GM23338 (cell line): ENCODE data around the gene KNOP1. TPM values are rescaled to one million over a fixed set of nuclear protein-coding genes. Genes with fewer than 3 reads are reported as not detected.

Source experiments
- ATAC-seq: fragments of 200-7000 bp; cut with Tn5 transposase; 3 replicates; pipeline ENCODE4 v1.9.1; 2020
- DNase-seq: peaks from one replicate; pipeline ENCODE4 v3.0.0-alpha.2; 2015; ENCODE audit warnings: low spot score
- H2AFZ ChIP-seq: fragments of 200-600 bp; sonication (generic); 2 replicates; pipeline ENCODE4 v1.8.0; 2016; ENCODE audit warnings: antibody characterized with exemption, mild to moderate bottlenecking, moderate library complexity
- H3F3A ChIP-seq: fragments of 200-600 bp; sonication (generic); replicated peaks from 2 replicates; pipeline ENCODE4 v1.8.0; 2017; ENCODE audit warnings: antibody characterized with exemption, mixed run types, low read depth
- H3K27ac ChIP-seq: fragments of 200-600 bp; sonication (generic); 2 replicates; pipeline ENCODE4 v1.6.1; 2016; ENCODE audit warnings: low read depth
- H3K27me3 ChIP-seq: fragments of 200-600 bp; sonication (generic); 2 replicates; pipeline ENCODE4 v1.8.0; 2016; ENCODE audit warnings: mild to moderate bottlenecking, mixed run types, moderate library complexity; ENCODE audit not compliant: insufficient read depth
- H3K36me3 ChIP-seq: fragments of 200-600 bp; sonication (generic); 2 replicates; pipeline ENCODE4 v1.8.0; 2016; ENCODE audit warnings: mild to moderate bottlenecking; ENCODE audit not compliant: insufficient read depth
- H3K4me1 ChIP-seq: fragments of 200-600 bp; sonication (generic); 2 replicates; pipeline ENCODE4 v1.8.0; 2016; ENCODE audit warnings: mild to moderate bottlenecking, moderate library complexity; ENCODE audit not compliant: insufficient read depth
- H3K4me2 ChIP-seq: fragments of 200-600 bp; sonication (generic); 2 replicates; pipeline ENCODE4 v1.7.1; 2017; ENCODE audit warnings: mixed run types
- H3K4me3 ChIP-seq: fragments of 200-600 bp; sonication (generic); 2 replicates; pipeline ENCODE4 v1.6.1; 2016; ENCODE audit warnings: mixed run types
- H3K79me2 ChIP-seq: fragments of 200-600 bp; sonication (generic); replicated peaks from 2 replicates; pipeline ENCODE4 v1.8.0; 2017; ENCODE audit warnings: mild to moderate bottlenecking; ENCODE audit not compliant: insufficient read depth
- H3K9me2 ChIP-seq: fragments of 200-600 bp; sonication (generic); 2 replicates; pipeline ENCODE4 v1.8.0; 2017; ENCODE audit not compliant: insufficient read depth
- H4K20me1 ChIP-seq: fragments of 200-600 bp; sonication (generic); replicated peaks from 2 replicates; pipeline ENCODE4 v1.8.0; 2017; ENCODE audit warnings: mild to moderate bottlenecking; ENCODE audit not compliant: insufficient read depth
- H3K27ac Mint-ChIP-seq: 2 replicates; pipeline ENCODE4 v1.8.0; 2020; ENCODE audit warnings: inconsistent platforms, mild to moderate bottlenecking, moderate library complexity, mixed read lengths
- H3K27me3 Mint-ChIP-seq: 3 replicates; pipeline ENCODE4 v1.8.0; 2022; ENCODE audit warnings: low read depth, mild to moderate bottlenecking, moderate library complexity, mixed read lengths, inconsistent platforms; ENCODE audit not compliant: insufficient read depth, poor library complexity
- H3K36me3 Mint-ChIP-seq: 3 replicates; pipeline ENCODE4 v1.8.0; 2021; ENCODE audit warnings: low read depth, mild to moderate bottlenecking, inconsistent platforms, moderate library complexity, mixed read lengths
- H3K4me1 Mint-ChIP-seq: 3 replicates; pipeline ENCODE4 v1.8.0; 2020; ENCODE audit warnings: mild to moderate bottlenecking, inconsistent platforms, mixed read lengths
- H3K4me3 Mint-ChIP-seq: 3 replicates; pipeline ENCODE4 v1.8.0; 2021; ENCODE audit warnings: moderate library complexity, mild to moderate bottlenecking, inconsistent platforms, mixed read lengths
- H3K9me3 Mint-ChIP-seq: 3 replicates; pipeline ENCODE4 v1.8.0; 2020; ENCODE audit warnings: moderate library complexity, mild to moderate bottlenecking, inconsistent platforms, mixed read lengths
- CREB1 ChIP-seq: fragments of 250-450 bp; sonication (Bioruptor Pico); IDR thresholded peaks from 2 replicates; pipeline ENCODE4 v1.5.0; 2020; ENCODE audit warnings: low read depth, mild to moderate bottlenecking, moderate library complexity
- CTCF ChIP-seq, 2 experiments: fragments of 200-600 bp in 1 of 2; sonication (generic) in 1 of 2; conservative IDR thresholded peaks; 2 replicates each; pipeline versions ENCODE4 v1.5.1 to v1.6.1; 2016 to 2017; ENCODE audit warnings: antibody characterized with exemption in 2 of 2, low read depth in 2 of 2, mild to moderate bottlenecking in 2 of 2, moderate library complexity in 1 of 2
- ETS1 ChIP-seq: IDR thresholded peaks from 2 replicates; pipeline ENCODE4 v1.6.1; 2016; ENCODE audit warnings: antibody characterized with exemption
- EZH2 ChIP-seq: fragments of 200-600 bp; sonication (generic); IDR thresholded peaks from one replicate; pipeline ENCODE4 v1.8.0; 2017; ENCODE audit warnings: antibody characterized with exemption, mild to moderate bottlenecking, low read depth; ENCODE audit not compliant: unreplicated experiment
- EZH2phosphoT487 ChIP-seq: fragments of 200-600 bp; sonication (generic); IDR thresholded peaks from one replicate; pipeline ENCODE4 v1.8.1; 2018; ENCODE audit warnings: antibody characterized with exemption; ENCODE audit not compliant: unreplicated experiment
- JUNB ChIP-seq: IDR thresholded peaks from one replicate; pipeline ENCODE4 v1.6.1; 2016; ENCODE audit warnings: antibody characterized with exemption; ENCODE audit not compliant: unreplicated experiment
- NANOG ChIP-seq: IDR thresholded peaks from 2 replicates; pipeline ENCODE4 v1.6.1; 2016; ENCODE audit warnings: antibody characterized with exemption, borderline replicate concordance
- POLR2AphosphoS5 ChIP-seq: IDR thresholded peaks from 2 replicates; pipeline ENCODE4 v1.6.1; 2016; ENCODE audit warnings: antibody characterized with exemption, low read depth
- STAT1 ChIP-seq: IDR thresholded peaks from one replicate; pipeline ENCODE4 v1.6.1; 2016; ENCODE audit warnings: antibody characterized with exemption; ENCODE audit not compliant: unreplicated experiment
- ZNF114 ChIP-seq: fragments of 250-450 bp; sonication (Bioruptor Pico); IDR thresholded peaks from 2 replicates; pipeline ENCODE4 v1.5.0; 2020; ENCODE audit warnings: mild to moderate bottlenecking, moderate library complexity
- ZNF331 ChIP-seq: fragments of 250-450 bp; sonication (Bioruptor Pico); IDR thresholded peaks from 2 replicates; pipeline ENCODE4 v1.5.0; 2020; ENCODE audit warnings: low read depth, mild to moderate bottlenecking, moderate library complexity
- ZNF462 ChIP-seq: fragments of 250-450 bp; sonication (Bioruptor Pico); IDR thresholded peaks from 2 replicates; pipeline ENCODE4 v1.5.0; 2020; ENCODE audit warnings: mild to moderate bottlenecking, moderate library complexity
- polyA plus RNA-seq: library from polyadenylated mRNA; unstranded; fragments of >200 nt; fragmentation: Nextera tagmentation; extraction: Ambion mirVana; gene quantifications from 2 replicates; pipeline ENCODE4 v1.2.1, GENCODE V29; 2016
- total RNA-seq: library from RNA; depleted of rRNA; stranded (reverse); fragments of >200 nt; shearing (Covaris generic); gene quantifications from 2 replicates; pipeline ENCODE4 v1.2.3, GENCODE V29; 2014
- TF ChIP-seq, protein P1 (sequence below): IDR thresholded peaks from one replicate; pipeline ENCODE4 v1.6.1; 2018; ENCODE audit warnings: antibody characterized with exemption; ENCODE audit not compliant: unreplicated experiment

Gene KNOP1
- total and polyA plus RNA-seq, 2 experiments from 2014 or later, result 57.7 to 190 TPM

DNA sequence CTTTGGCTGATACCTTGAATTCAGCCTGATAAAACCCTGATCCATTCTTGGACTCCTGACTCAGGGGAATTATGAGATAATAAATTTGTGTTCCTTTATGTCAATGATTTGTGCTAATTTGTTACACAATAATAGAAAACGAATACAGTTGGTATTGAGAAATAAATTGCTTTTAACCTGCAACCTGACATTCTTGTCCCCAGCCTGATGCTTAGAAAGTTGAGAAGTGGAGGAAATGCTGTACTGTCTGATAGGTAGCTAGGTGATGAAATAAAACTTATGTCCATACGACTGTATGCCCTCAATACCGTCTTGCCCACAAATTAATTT is 10.6 kb upstream of the KNOP1 start:
- Histone ChIP-seq H3K4me2 (no peak overlapping the region), H2AFZ (no peak overlapping the region), H3K4me1 (peaks cover 1% of the 10 kb centered on the region), H3K4me3 (no peak overlapping the region), H3K36me3 (no peaks in the 10 kb centered on the region), H3K9me2 (no peaks in the 10 kb centered on the region), H3K27me3 (no peaks in the 10 kb centered on the region), H3K27ac (no peak overlapping the region), H3K79me2 (no peaks in the 10 kb centered on the region), H4K20me1 (no peaks in the 10 kb centered on the region), H3F3A (no peaks in the 10 kb centered on the region)
- TF ChIP-seq STAT1, result no peak
- TF ChIP-seq, protein P1, sequence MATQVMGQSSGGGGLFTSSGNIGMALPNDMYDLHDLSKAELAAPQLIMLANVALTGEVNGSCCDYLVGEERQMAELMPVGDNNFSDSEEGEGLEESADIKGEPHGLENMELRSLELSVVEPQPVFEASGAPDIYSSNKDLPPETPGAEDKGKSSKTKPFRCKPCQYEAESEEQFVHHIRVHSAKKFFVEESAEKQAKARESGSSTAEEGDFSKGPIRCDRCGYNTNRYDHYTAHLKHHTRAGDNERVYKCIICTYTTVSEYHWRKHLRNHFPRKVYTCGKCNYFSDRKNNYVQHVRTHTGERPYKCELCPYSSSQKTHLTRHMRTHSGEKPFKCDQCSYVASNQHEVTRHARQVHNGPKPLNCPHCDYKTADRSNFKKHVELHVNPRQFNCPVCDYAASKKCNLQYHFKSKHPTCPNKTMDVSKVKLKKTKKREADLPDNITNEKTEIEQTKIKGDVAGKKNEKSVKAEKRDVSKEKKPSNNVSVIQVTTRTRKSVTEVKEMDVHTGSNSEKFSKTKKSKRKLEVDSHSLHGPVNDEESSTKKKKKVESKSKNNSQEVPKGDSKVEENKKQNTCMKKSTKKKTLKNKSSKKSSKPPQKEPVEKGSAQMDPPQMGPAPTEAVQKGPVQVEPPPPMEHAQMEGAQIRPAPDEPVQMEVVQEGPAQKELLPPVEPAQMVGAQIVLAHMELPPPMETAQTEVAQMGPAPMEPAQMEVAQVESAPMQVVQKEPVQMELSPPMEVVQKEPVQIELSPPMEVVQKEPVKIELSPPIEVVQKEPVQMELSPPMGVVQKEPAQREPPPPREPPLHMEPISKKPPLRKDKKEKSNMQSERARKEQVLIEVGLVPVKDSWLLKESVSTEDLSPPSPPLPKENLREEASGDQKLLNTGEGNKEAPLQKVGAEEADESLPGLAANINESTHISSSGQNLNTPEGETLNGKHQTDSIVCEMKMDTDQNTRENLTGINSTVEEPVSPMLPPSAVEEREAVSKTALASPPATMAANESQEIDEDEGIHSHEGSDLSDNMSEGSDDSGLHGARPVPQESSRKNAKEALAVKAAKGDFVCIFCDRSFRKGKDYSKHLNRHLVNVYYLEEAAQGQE, result no peak
- TF ChIP-seq EZH2phosphoT487, result no peak
- TF ChIP-seq NANOG, result no peak
- TF ChIP-seq EZH2, result no peak
- no peak for TF ChIP-seq ZNF462 (CRISPR knock-in tag)
- TF ChIP-seq ZNF114 (CRISPR knock-in tag), result no peak
- TF ChIP-seq POLR2AphosphoS5, result no peak
- no peak for TF ChIP-seq JUNB
- no peak for TF ChIP-seq ETS1
- no peak for TF ChIP-seq CTCF (conservative IDR thresholded peaks at IDR 0.05; ENCODE audit: low read depth in 2 of 2)
- TF ChIP-seq CREB1, result no peak
- TF ChIP-seq ZNF331 (CRISPR knock-in tag), result no peak
- H3K4me3 Mint-ChIP-seq, result no peak overlapping the region
- no peaks in the 10 kb centered on the region for H3K9me3 Mint-ChIP-seq
- H3K36me3 Mint-ChIP-seq, result peaks cover 8% of the 10 kb centered on the region
- H3K27ac Mint-ChIP-seq, result no peak overlapping the region
- peaks cover 6% of the 10 kb centered on the region for H3K4me1 Mint-ChIP-seq
- DNase-seq, result no peak
- H3K27me3 Mint-ChIP-seq, result no peaks in the 10 kb centered on the region
- ATAC-seq, result no peak
